ENCODE data around the gene UBP1. TPM values are rescaled to one million over a fixed set of nuclear protein-coding genes. Genes with fewer than 3 reads are reported as not detected.

The UBP1 gene
- total RNA-seq, 4 donors from 2014 or later = 35.0 to 59.5 (median 46.4) TPM

DNA sequence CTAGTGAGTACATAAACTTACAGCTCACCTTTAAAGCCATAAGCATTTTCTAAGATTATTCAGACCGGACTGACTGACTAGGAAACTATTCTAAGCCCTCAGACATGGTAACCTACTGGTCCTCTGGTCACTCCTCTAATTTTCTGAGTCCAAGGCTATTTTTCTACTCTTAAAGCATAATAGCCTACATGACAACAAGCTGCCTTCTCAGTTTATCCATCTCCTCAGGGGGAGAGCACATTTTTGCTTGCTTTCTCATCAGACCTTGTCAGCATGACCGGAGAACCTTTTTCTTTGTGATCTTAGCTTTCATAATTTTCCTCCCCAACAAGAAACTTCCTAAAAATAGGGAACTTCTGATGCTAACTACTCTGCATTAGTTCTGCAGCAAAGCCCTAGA, 38.4 kb downstream of the UBP1 start:
- DNase-seq = no peak

DNA sequence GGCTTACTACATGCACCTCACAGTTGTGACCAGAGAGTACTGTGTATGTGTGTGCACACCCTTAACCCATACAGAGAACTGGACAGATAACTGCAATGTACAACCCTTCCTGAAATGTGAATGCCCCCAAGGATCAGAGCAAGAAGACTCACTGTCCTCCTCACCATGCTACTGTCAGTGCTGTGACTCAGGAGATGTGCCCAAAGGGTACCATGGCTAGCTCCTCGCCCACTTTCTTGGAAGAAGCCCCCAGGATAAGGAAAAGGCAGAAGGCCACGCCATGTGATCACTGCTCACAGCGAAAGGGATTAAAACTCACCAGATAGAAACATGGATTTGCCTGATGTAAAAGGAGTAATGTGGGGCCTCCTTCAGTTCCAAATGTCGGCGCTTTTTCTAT, 41.8 kb downstream of the UBP1 start:
- 96 to 100% methylated on average over 5 of the region's 5 CpGs for WGBS, 2 donors
- H3K4me3 ChIP-seq = no peak overlapping the region
- no peak overlapping the region for H3K27ac ChIP-seq
- TF ChIP-seq, protein P1, sequence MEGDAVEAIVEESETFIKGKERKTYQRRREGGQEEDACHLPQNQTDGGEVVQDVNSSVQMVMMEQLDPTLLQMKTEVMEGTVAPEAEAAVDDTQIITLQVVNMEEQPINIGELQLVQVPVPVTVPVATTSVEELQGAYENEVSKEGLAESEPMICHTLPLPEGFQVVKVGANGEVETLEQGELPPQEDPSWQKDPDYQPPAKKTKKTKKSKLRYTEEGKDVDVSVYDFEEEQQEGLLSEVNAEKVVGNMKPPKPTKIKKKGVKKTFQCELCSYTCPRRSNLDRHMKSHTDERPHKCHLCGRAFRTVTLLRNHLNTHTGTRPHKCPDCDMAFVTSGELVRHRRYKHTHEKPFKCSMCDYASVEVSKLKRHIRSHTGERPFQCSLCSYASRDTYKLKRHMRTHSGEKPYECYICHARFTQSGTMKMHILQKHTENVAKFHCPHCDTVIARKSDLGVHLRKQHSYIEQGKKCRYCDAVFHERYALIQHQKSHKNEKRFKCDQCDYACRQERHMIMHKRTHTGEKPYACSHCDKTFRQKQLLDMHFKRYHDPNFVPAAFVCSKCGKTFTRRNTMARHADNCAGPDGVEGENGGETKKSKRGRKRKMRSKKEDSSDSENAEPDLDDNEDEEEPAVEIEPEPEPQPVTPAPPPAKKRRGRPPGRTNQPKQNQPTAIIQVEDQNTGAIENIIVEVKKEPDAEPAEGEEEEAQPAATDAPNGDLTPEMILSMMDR (IDR thresholded peaks at IDR 0.05) = no peak
- no peak for TF ChIP-seq POLR2A (IDR thresholded peaks at IDR 0.05)
- no peaks in the 10 kb centered on the region for H3K27me3 ChIP-seq
- DNase-seq = no peak
- H3K9me3 ChIP-seq = no peaks in the 10 kb centered on the region
- intact Hi-C loops (cut with DNase I) = no loop called here
- H3K4me1 ChIP-seq = no peaks in the 10 kb centered on the region
- peaks cover 0 to 100% (median 34%) of the 10 kb centered on the region in 3 donors for H3K36me3 ChIP-seq

More for the DNA sequence above, 38.4 kb downstream of the UBP1 start:
- Histone ChIP-seq H3K36me3 (peaks cover 0 to 100% (median 32%) of the 10 kb centered on the region in 3 donors), H3K27me3 (no peaks in the 10 kb centered on the region), H3K27ac (no peak overlapping the region), H3K4me3 (no peak overlapping the region), H3K4me1 (no peaks in the 10 kb centered on the region), H3K9me3 (no peaks in the 10 kb centered on the region)
- 84 to 89% methylated on average over 2 of the region's 2 CpGs for WGBS, 2 donors
- intact Hi-C loops (cut with DNase I) = no loop called here
- TF ChIP-seq, protein P1 (IDR thresholded peaks at IDR 0.05) = no peak
- no peak for TF ChIP-seq POLR2A (IDR thresholded peaks at IDR 0.05)

DNA sequence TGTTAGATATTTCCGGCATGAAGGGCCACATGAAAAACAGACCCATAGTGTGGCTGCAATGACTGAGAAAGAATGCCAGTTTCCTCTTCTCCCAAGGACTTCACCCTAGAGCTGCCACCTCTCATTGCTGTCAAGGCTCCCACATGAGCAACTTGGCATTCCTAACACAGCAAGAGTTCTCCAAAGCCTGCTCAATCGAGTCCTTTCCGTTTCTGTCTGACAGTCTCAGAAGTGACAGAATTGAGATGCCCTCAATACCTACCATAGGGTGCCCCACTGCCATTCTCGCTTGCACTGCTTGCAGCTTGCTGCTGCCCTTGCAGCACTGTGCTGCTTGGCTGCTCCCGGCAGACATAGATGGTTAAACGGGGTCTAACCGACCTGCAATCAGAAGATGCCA, 44.3 kb downstream of the UBP1 start:
- no peak for TF ChIP-seq POLR2A (IDR thresholded peaks at IDR 0.05)
- TF ChIP-seq, protein P1 (IDR thresholded peaks at IDR 0.05) = no peak
- H3K4me3 ChIP-seq = no peak overlapping the region
- H3K27me3 ChIP-seq = no peaks in the 10 kb centered on the region
- WGBS, 2 donors = 92 to 93% methylated on average over 3 to 6 of the region's 7 CpGs
- DNase-seq = no peak
- H3K4me1 ChIP-seq = no peaks in the 10 kb centered on the region
- no peak overlapping the region for H3K27ac ChIP-seq
- no peaks in the 10 kb centered on the region for H3K9me3 ChIP-seq
- intact Hi-C loops (cut with DNase I) = no loop called here
- H3K36me3 ChIP-seq = peaks cover 0 to 100% (median 28%) of the 10 kb centered on the region in 3 donors

DNA sequence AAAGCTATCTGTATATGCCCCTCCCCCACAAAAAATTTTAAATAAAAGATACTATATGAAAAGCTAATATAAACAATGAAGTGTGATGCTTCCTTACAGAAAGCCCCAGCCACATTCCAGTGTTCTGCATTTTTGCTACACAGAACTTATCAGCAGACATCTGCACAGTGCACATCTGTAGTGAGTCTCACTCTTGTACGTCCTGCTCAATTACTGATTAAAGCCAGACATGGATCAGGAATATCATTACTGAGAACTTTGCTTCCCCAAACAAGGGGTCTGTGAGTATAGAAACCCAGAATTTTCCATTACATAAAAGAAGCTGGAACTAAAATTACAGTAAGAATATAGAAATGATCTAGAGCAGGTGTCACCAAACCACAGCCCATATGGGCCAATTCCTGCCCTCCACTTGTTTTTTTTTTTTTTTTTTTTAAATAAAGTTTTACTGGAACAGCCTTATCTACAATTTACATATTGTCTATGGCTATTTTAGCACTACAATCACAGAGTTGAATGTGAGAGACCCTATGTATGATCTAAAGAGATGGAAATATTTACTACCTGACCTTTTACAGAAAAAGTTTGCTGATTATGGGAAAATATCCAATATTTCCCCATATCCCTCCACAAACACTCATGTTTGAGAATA, 45.7 kb downstream of the UBP1 start:
- intact Hi-C loops (cut with DNase I) = no loop called here
- H3K27ac ChIP-seq = no peak overlapping the region
- H3K36me3 ChIP-seq = peaks cover 7 to 100% (median 20%) of the 10 kb centered on the region in 3 donors
- no peaks in the 10 kb centered on the region for H3K27me3 ChIP-seq
- H3K4me1 ChIP-seq = no peaks in the 10 kb centered on the region
- no peak overlapping the region for H3K4me3 ChIP-seq
- WGBS, 2 donors = 83 to 100% methylated on average over 1 of the region's 1 CpG
- H3K9me3 ChIP-seq = no peaks in the 10 kb centered on the region
- DNase-seq = no peak
- no peak for TF ChIP-seq POLR2A (IDR thresholded peaks at IDR 0.05)
- TF ChIP-seq, protein P1 (IDR thresholded peaks at IDR 0.05) = no peak

DNA sequence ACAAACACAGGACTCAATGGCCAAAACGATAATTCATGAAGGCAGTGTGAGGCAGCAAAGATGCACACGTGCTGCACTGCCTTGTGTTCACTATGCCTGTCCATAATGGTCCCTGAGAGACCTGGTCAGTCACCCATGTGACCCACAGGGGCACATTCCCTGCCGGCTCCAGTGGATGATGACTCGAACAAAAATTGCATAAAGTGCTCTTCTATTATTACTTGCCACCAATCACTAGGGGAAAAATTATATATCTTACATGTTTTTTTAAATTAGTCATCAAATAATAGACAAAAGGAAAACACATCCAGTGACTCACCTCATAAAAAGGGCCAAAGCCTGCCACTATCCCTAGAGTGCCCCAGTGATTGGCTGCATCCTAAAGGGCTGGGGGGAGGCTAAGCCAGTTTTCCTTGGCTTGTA, 47.5 kb downstream of the UBP1 start:
- WGBS, 2 donors = 42 to 52% methylated on average over 4 of the region's 4 CpGs
- intact Hi-C loops (cut with DNase I) = no loop called here

More for the DNA sequence above, 47.5 kb downstream of the UBP1 start:
- Histone ChIP-seq H3K9me3 (no peaks in the 10 kb centered on the region), H3K4me1 (no peaks in the 10 kb centered on the region), H3K4me3 (no peak overlapping the region), H3K36me3 (peaks cover 7 to 100% (median 24%) of the 10 kb centered on the region in 3 donors), H3K27ac (no peak overlapping the region), H3K27me3 (no peaks in the 10 kb centered on the region)
- no peak for DNase-seq
- TF ChIP-seq, protein P1 (IDR thresholded peaks at IDR 0.05) = no peak
- TF ChIP-seq POLR2A (IDR thresholded peaks at IDR 0.05) = no peak
